Naive thymus-derived CD8-positive, alpha-beta T cell (primary cell): ENCODE measurements around the gene MAP3K20. TPM values are rescaled to one million over a fixed set of nuclear protein-coding genes. Genes with fewer than 3 reads are reported as not detected.

Experiments used
- ATAC-seq, 2 donors: fragments of 150-1000 bp; cut with Tn5 transposase in 1 of 2; sonication (Bioruptor Pico), chemical (Tn5 transposase) in 1 of 2; 1 replicate in 1 of 2; 2 replicates in 1 of 2; pipeline ENCODE4 v1.10.0; 2021; ENCODE audit warnings: mild to moderate bottlenecking in 2 of 2, moderate library complexity in 2 of 2
- POLR2A ChIA-PET: fragments of 350-600 bp; sonication (Branson Sonifier 250); formaldehyde crosslinking; loops from one replicate; lab custom pipeline; 2021; ENCODE audit warnings: antibody characterized with exemption; lab: Charles Lee
- DNase-seq, 10 donors: peaks; one replicate each; pipeline versions ENCODE4 v3.0.0 to v3.0.0-alpha.2; 2020 to 2022
- H3K27ac Mint-ChIP-seq, 10 donors: one replicate each; pipeline ENCODE4 v1.8.0; 2020 to 2022; ENCODE audit warnings: mild to moderate bottlenecking in 10 of 10, mixed read lengths in 10 of 10, moderate library complexity in 4 of 10, inconsistent platforms in 1 of 10
- H3K27me3 Mint-ChIP-seq, 5 donors: one replicate each; pipeline ENCODE4 v1.8.0; 2021 to 2022; ENCODE audit warnings: mixed read lengths in 5 of 5
- H3K36me3 Mint-ChIP-seq, 3 donors: one replicate each; pipeline ENCODE4 v1.8.0; 2020 to 2022; ENCODE audit warnings: mixed read lengths in 3 of 3, mild to moderate bottlenecking in 2 of 3, inconsistent platforms in 1 of 3
- H3K4me1 Mint-ChIP-seq, 4 donors: one replicate each; pipeline ENCODE4 v1.8.0; 2021 to 2022; ENCODE audit warnings: mixed read lengths in 4 of 4
- H3K4me3 Mint-ChIP-seq, 10 donors: one replicate each; pipeline ENCODE4 v1.8.0; 2020 to 2022; ENCODE audit warnings: mild to moderate bottlenecking in 10 of 10, mixed read lengths in 10 of 10, moderate library complexity in 6 of 10, inconsistent platforms in 1 of 10
- H3K9me3 Mint-ChIP-seq, 9 donors: one replicate each; pipeline ENCODE4 v1.8.0; 2020 to 2022; ENCODE audit warnings: mixed read lengths in 9 of 9, mild to moderate bottlenecking in 3 of 9, inconsistent platforms in 1 of 9, moderate library complexity in 1 of 9
- polyA plus RNA-seq, 3 donors: library from polyadenylated mRNA; unstranded; fragments of 300-500 nt; fragmentation: Illumina TruSeq; gene quantifications; one replicate each; pipeline ENCODE4 v1.2.3, GENCODE V29; 2021
- total RNA-seq, 8 experiments: library from RNA in 2 of 8; stranded (reverse) in 2 of 8; gene quantifications; one replicate each; pipeline ENCODE4 v1.2.3 and lab custom pipeline; 2021 to 2026

The MAP3K20 gene
- total and polyA plus RNA-seq, 5 experiments from 2014 or later: 0.42 to 2.6 (median 0.76) TPM; not detected in 1

GRCh38 chr2:173146590-173146989, 70.9 kb downstream of the MAP3K20 start:
- POLR2A ChIA-PET: no interaction called here
- Mint-ChIP-seq H3K36me3 (peaks cover 0 to 4% (median 2%) of the 10 kb centered on the region in 3 donors), H3K4me1 (peaks cover 0 to 7% (median 0%) of the 10 kb centered on the region in 4 donors), H3K4me3 (no peak overlapping the region), H3K27me3 (peaks cover 0 to 13% (median 4%) of the 10 kb centered on the region in 5 donors), H3K9me3 (peaks cover 0 to 9% (median 2%) of the 10 kb centered on the region in 9 donors), H3K27ac (no peak overlapping the region)
- DNase-seq: no peak
- ATAC-seq: no peak

- POLR2A ChIA-PET: no interaction called here
- Mint-ChIP-seq H3K27ac (peak overlapping the region in 1 of 10 donors; percentile 1), H3K36me3 (peaks cover 0 to under 1% (median 0%) of the 10 kb centered on the region in 3 donors), H3K27me3 (peaks cover 0 to 13% (median 1%) of the 10 kb centered on the region in 5 donors), H3K4me1 (peaks cover 0 to 8% (median 0%) of the 10 kb centered on the region in 4 donors), H3K4me3 (no peak overlapping the region), H3K9me3 (no peaks in the 10 kb centered on the region)
- ATAC-seq (no peak), DNase-seq (no peak)
These were observed 72.9 kb downstream of the MAP3K20 start for GRCh38 chr2:173148520-173148919.

DNA sequence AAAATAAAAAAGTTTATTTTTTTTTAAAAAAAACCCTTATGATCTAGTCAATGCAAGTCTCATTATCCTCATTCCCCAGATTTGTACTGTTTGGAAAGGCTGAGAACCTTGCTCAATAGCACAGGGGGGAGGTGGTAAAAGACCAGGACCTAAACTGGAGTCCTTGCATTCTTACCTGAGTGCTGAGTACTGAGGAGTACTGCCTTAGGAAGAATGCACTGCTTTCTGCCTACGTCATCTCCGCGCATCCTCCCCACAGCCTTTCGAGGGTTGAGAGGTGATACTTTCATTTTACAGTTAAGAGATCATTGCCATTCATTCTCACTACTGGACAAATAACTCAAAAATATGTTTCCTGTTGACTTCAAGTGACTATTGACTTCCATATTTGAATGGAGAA, 73.8 kb downstream of the MAP3K20 start:
- Mint-ChIP-seq H3K27ac (peak overlapping the region in 3 of 10 donors; percentile 6 to 80 (median 30)), H3K4me3 (peak overlapping the region in 1 of 10 donors; percentile 46), H3K9me3 (no peaks in the 10 kb centered on the region), H3K4me1 (peaks cover 0 to 8% (median 0%) of the 10 kb centered on the region in 4 donors), H3K27me3 (peaks cover 0 to 13% (median 1%) of the 10 kb centered on the region in 5 donors), H3K36me3 (no peaks in the 10 kb centered on the region)
- DNase-seq (peak in 3 of 10 donors; percentile 6 to 28 (median 7)), ATAC-seq (no peak)
- POLR2A ChIA-PET: no interaction called here

DNA sequence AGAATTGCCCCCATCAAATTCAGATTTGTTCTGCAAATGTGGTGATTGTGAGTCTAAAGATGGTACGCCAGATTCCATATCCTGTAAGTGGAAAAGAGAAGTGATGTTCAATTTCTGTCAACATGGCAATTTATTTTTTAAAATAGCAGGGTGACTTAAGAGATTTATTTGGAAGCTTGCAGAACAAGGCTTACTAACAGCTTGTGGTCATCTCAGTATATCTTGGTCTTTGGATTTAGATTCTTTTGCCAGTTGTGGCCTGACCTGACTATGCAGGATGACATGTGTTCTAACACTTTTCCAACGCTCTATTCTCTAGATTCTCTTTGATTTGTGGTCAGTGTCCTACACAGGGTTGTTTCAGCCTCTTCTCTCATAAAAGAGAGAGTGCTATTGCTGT, 74.4 kb downstream of the MAP3K20 start:
- ATAC-seq (no peak), DNase-seq (no peak)
- Mint-ChIP-seq H3K4me3 (peak overlapping the region in 1 of 10 donors; percentile 46), H3K27me3 (peaks cover 0 to 15% (median 1%) of the 10 kb centered on the region in 5 donors), H3K9me3 (no peaks in the 10 kb centered on the region), H3K36me3 (no peaks in the 10 kb centered on the region), H3K27ac (peak overlapping the region in 2 of 10 donors; percentile 30 to 80), H3K4me1 (peaks cover 0 to 8% (median 0%) of the 10 kb centered on the region in 4 donors)
- POLR2A ChIA-PET: no interaction called here

GRCh38 chr2:173150963-173151362, 75.3 kb downstream of the MAP3K20 start:
- Mint-ChIP-seq H3K36me3 (no peaks in the 10 kb centered on the region), H3K4me3 (no peak overlapping the region), H3K27ac (no peak overlapping the region), H3K9me3 (no peaks in the 10 kb centered on the region), H3K4me1 (peaks cover 0 to 8% (median 0%) of the 10 kb centered on the region in 4 donors), H3K27me3 (peaks cover 0 to 16% (median 1%) of the 10 kb centered on the region in 5 donors)
- POLR2A ChIA-PET: no interaction called here
- DNase-seq: no peak
- ATAC-seq: no peak

GRCh38 chr2:173151671-173152401, 76.2 kb downstream of the MAP3K20 start:
- ATAC-seq (no peak), DNase-seq (no peak)
- POLR2A ChIA-PET: no interaction called here

GRCh38 chr2:173153301-173153885, 77.7 kb downstream of the MAP3K20 start:
- ATAC-seq (no peak), DNase-seq (no peak)
- Mint-ChIP-seq H3K27ac (no peak overlapping the region), H3K4me3 (no peak overlapping the region), H3K4me1 (peaks cover 0 to 8% (median 0%) of the 10 kb centered on the region in 4 donors), H3K36me3 (no peaks in the 10 kb centered on the region), H3K27me3 (peaks cover 0 to 16% (median 0%) of the 10 kb centered on the region in 5 donors), H3K9me3 (no peaks in the 10 kb centered on the region)
- POLR2A ChIA-PET: no interaction called here

More at GRCh38 chr2:173151671-173152401, 76.2 kb downstream of the MAP3K20 start:
- H3K27ac Mint-ChIP-seq: no peak overlapping the region
- H3K4me3 Mint-ChIP-seq: no peak overlapping the region
- H3K9me3 Mint-ChIP-seq: no peaks in the 10 kb centered on the region
- peaks cover 0 to 8% (median 0%) of the 10 kb centered on the region in 4 donors for H3K4me1 Mint-ChIP-seq
- peaks cover 0 to 16% (median 1%) of the 10 kb centered on the region in 5 donors for H3K27me3 Mint-ChIP-seq
- no peaks in the 10 kb centered on the region for H3K36me3 Mint-ChIP-seq

- Mint-ChIP-seq H3K4me3 (no peak overlapping the region), H3K27ac (no peak overlapping the region), H3K27me3 (peaks cover 0 to 19% (median 0%) of the 10 kb centered on the region in 5 donors), H3K36me3 (no peaks in the 10 kb centered on the region), H3K4me1 (no peaks in the 10 kb centered on the region), H3K9me3 (no peaks in the 10 kb centered on the region)
- DNase-seq (no peak), ATAC-seq (no peak)
- POLR2A ChIA-PET: no interaction called here
These were observed 82.1 kb downstream of the MAP3K20 start for GRCh38 chr2:173157676-173158293.

GRCh38 chr2:173159791-173160463, 84.3 kb downstream of the MAP3K20 start:
- H3K27ac Mint-ChIP-seq: no peak overlapping the region
- no peaks in the 10 kb centered on the region for H3K4me1 Mint-ChIP-seq
- ATAC-seq: no peak
- no peak overlapping the region for H3K4me3 Mint-ChIP-seq
- peaks cover 0 to 10% (median 3%) of the 10 kb centered on the region in 9 donors for H3K9me3 Mint-ChIP-seq
- H3K27me3 Mint-ChIP-seq: peaks cover 0 to 12% (median 0%) of the 10 kb centered on the region in 5 donors
- H3K36me3 Mint-ChIP-seq: peaks cover 0 to 5% (median 0%) of the 10 kb centered on the region in 3 donors
- DNase-seq: no peak
- POLR2A ChIA-PET: no interaction called here

DNA sequence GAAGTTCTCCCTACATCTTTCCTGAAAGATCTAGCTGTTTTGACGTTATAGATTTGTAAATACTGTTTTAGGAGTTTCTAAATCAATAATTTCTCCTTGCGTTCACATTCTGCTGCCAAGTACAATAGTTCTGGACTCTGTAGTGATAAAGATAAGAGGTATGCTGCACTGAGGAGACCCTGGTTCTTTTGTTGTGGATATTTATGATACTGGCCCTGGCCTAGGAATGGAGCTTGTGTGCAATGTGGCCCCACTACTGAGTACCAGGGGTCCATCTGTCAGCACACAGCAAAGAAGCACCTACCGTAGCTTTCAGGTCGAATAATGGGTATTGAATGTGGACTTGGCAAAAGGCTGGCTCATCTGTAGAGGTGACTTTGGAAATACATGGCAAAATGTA, 85.0 kb downstream of the MAP3K20 start:
- DNase-seq: no peak
- no peak overlapping the region for H3K27ac Mint-ChIP-seq
- POLR2A ChIA-PET: no interaction called here
- ATAC-seq: no peak
- peaks cover 0 to 5% (median 0%) of the 10 kb centered on the region in 3 donors for H3K36me3 Mint-ChIP-seq
- peaks cover 0 to 9% (median 0%) of the 10 kb centered on the region in 5 donors for H3K27me3 Mint-ChIP-seq
- no peak overlapping the region for H3K4me3 Mint-ChIP-seq
- H3K9me3 Mint-ChIP-seq: peaks cover 0 to 10% (median 3%) of the 10 kb centered on the region in 9 donors
- no peaks in the 10 kb centered on the region for H3K4me1 Mint-ChIP-seq

- H3K36me3 Mint-ChIP-seq: peaks cover 0 to 5% (median 0%) of the 10 kb centered on the region in 3 donors
- H3K4me3 Mint-ChIP-seq: no peak overlapping the region
- POLR2A ChIA-PET: no interaction called here
- H3K9me3 Mint-ChIP-seq: peaks cover 0 to 10% (median 3%) of the 10 kb centered on the region in 9 donors
- DNase-seq: no peak
- no peak overlapping the region for H3K27ac Mint-ChIP-seq
- no peak for ATAC-seq
- H3K27me3 Mint-ChIP-seq: peaks cover 0 to 13% (median 0%) of the 10 kb centered on the region in 5 donors
- no peaks in the 10 kb centered on the region for H3K4me1 Mint-ChIP-seq
These were observed 85.4 kb downstream of the MAP3K20 start for GRCh38 chr2:173161040-173161439.

DNA sequence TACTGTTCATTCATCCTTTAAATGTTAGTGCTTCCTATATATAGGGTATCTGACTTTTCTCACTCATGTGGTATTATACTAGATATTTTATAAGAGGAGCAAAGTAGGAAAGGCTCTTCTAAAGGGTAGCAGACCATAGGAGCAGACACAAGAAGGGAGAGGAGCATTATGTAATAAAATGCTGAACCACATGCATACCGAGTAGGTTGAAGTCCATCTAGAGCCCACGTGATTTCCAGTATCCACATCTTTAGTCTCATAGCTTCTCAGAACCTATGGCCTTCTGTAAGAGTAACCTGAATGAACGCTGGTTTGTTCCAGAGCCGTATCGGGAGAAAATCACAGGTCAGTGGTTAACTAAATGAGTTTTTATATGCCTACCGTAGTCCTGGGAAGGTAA, 85.9 kb downstream of the MAP3K20 start:
- H3K9me3 Mint-ChIP-seq: peaks cover 0 to 10% (median 3%) of the 10 kb centered on the region in 9 donors
- H3K36me3 Mint-ChIP-seq: peaks cover 0 to 5% (median 0%) of the 10 kb centered on the region in 3 donors

More for the DNA sequence above, 85.9 kb downstream of the MAP3K20 start:
- Mint-ChIP-seq H3K4me1 (no peaks in the 10 kb centered on the region), H3K4me3 (no peak overlapping the region), H3K27me3 (peaks cover 0 to 14% (median 0%) of the 10 kb centered on the region in 5 donors), H3K27ac (no peak overlapping the region)
- DNase-seq (no peak), ATAC-seq (no peak)
- POLR2A ChIA-PET: no interaction called here
